Breast epithelium (tissue), 3 donors: ENCODE measurements around the gene BICC1.

Experiments
- POLR2AphosphoS5 ChIP-seq, 3 donors: sonication (generic); formaldehyde crosslinking; IDR thresholded peaks; one replicate each; pipeline ENCODE4 v1.6.1; 2017; ENCODE audit warnings: antibody characterized with exemption in 3 of 3
- TF ChIP-seq, protein P1 (sequence below), 3 donors: fragments of 450-650 bp; IDR thresholded peaks; one replicate each; pipeline ENCODE4 v1.5.1; 2016 to 2017; ENCODE audit warnings: antibody characterized with exemption in 3 of 3, mild to moderate bottlenecking in 3 of 3, moderate library complexity in 3 of 3

DNA sequence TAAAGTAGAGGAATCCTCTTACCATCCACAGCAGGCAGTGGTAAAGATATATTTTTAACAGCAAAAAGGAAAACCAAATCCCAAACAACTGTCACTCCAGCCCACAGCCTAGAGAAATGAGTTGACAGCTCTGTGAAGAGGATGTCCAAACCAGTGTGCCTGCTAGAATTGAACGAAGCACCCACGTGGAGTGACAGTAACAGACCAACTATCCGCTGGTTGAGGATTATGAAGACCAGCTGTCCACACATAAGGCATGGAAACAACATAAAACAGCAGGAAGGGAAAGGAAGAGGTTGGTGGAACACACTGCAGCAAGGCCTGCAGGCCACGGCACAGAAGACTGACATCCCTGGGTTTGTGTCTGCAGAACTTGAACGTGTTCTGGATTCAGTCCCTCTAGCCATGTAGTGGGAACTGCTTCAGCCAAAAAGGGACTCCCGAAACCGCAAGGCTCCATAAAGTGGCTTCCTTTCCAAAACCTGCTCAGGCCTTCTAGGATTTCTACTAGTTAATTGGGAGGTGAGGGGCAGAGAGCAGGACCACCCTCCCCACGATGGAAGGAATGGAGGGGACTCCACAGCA lies 324.4 kb downstream of the BICC1 start:
- TF ChIP-seq, protein P1, sequence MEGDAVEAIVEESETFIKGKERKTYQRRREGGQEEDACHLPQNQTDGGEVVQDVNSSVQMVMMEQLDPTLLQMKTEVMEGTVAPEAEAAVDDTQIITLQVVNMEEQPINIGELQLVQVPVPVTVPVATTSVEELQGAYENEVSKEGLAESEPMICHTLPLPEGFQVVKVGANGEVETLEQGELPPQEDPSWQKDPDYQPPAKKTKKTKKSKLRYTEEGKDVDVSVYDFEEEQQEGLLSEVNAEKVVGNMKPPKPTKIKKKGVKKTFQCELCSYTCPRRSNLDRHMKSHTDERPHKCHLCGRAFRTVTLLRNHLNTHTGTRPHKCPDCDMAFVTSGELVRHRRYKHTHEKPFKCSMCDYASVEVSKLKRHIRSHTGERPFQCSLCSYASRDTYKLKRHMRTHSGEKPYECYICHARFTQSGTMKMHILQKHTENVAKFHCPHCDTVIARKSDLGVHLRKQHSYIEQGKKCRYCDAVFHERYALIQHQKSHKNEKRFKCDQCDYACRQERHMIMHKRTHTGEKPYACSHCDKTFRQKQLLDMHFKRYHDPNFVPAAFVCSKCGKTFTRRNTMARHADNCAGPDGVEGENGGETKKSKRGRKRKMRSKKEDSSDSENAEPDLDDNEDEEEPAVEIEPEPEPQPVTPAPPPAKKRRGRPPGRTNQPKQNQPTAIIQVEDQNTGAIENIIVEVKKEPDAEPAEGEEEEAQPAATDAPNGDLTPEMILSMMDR (IDR thresholded peaks at IDR 0.05): no peak
- TF ChIP-seq POLR2AphosphoS5 (IDR thresholded peaks at IDR 0.05): no peak
